A549 (cell line): ENCODE results near the gene NCOR2. TPM values are rescaled to one million over a fixed set of nuclear protein-coding genes. Genes with fewer than 3 reads are reported as not detected.
A peak's percentile ranks its signal among the peaks of the same experiment; 100 is the strongest.

Source experiments
- ATAC-seq, 2 experiments: fragments of 200-7000 bp in 1 of 2; fragments of >200 bp in 1 of 2; cut with Nextera tagmentation in 1 of 2; cut with Tn5 transposase in 1 of 2; 3 replicates each; pipeline versions ENCODE4 v1.8.0 to v1.9.1; 2018 to 2020; ENCODE audit warnings: mild to moderate bottlenecking in 1 of 2, moderate library complexity in 1 of 2
- CTCF ChIA-PET: fragments of 300-600 bp; sonication (Branson Sonifier 250); formaldehyde crosslinking; extraction: SDS; loops from one replicate; lab custom pipeline; 2021; ENCODE audit warnings: antibody characterized with exemption, inconsistent platforms; lab: Yijun Ruan, JAX
- POLR2A ChIA-PET: fragments of 350-600 bp; formaldehyde crosslinking; extraction: SDS; loops from one replicate; lab custom pipeline; 2021; ENCODE audit warnings: antibody characterized with exemption, inconsistent platforms; lab: Yijun Ruan, JAX
- DNase-seq, 2 experiments: peaks; one replicate each; pipeline versions ENCODE4 v3.0.0 to v3.0.0-alpha.2; 2011 to 2016; ENCODE audit warnings: low read depth in 1 of 2, low spot score in 1 of 2
- FAIRE-seq: peaks from 2 replicates; lab custom pipeline; 2011; peaks lifted over from hg19 to GRCh38; lab: Jason Lieb, UNC
- H3K27ac ChIP-seq, 2 experiments: fragments of >200 bp; sonication (Bioruptor Twin); formaldehyde crosslinking; 3 replicates each; pipeline ENCODE4 v1.5.1; 2016 to 2017
- H3K4me1 ChIP-seq: fragments of >200 bp; sonication (Bioruptor Twin); formaldehyde crosslinking; 3 replicates; pipeline ENCODE4 v1.6.1; 2016
- H3K4me2 ChIP-seq: fragments of >200 bp; sonication (Bioruptor Twin); formaldehyde crosslinking; 3 replicates; pipeline ENCODE4 v1.6.1; 2016
- H3K4me3 ChIP-seq: fragments of >200 bp; sonication (Bioruptor Twin); formaldehyde crosslinking; 3 replicates; pipeline ENCODE4 v1.5.1; 2016
- H3K9me3 ChIP-seq: fragments of >200 bp; sonication (Bioruptor Twin); formaldehyde crosslinking; 3 replicates; pipeline ENCODE4 v1.6.1; 2016
- ATOH8 ChIP-seq: fragments of 250-450 bp; sonication (Bioruptor Pico); IDR thresholded peaks from 2 replicates; pipeline ENCODE4 v1.5.0; 2020; ENCODE audit warnings: low read depth, mild to moderate bottlenecking, moderate library complexity
- BHLHE40 ChIP-seq: IDR thresholded peaks from 2 replicates; pipeline ENCODE4 v1.6.1; 2012; ENCODE audit warnings: low read depth, low read length, inconsistent platforms
- HES2 ChIP-seq: fragments of >200 bp; sonication (Bioruptor Twin); formaldehyde crosslinking; IDR thresholded peaks from 2 replicates; pipeline ENCODE4 v1.6.1; 2016
- JUN ChIP-seq, 2 experiments: fragments of >200 bp; sonication (Bioruptor Twin); formaldehyde crosslinking; IDR thresholded peaks; 2 replicates in 1 of 2; 3 replicates in 1 of 2; pipeline ENCODE4 v1.6.1; 2016 to 2017
- MAFK ChIP-seq: fragments of 450-650 bp; IDR thresholded peaks from 2 replicates; pipeline ENCODE4 v1.6.1; 2014; ENCODE audit not compliant: partially characterized antibody
- PHF8 ChIP-seq: fragments of 200-600 bp; sonication (generic); IDR thresholded peaks from 2 replicates; pipeline ENCODE4 v1.6.1; 2016; ENCODE audit warnings: low read depth, mild to moderate bottlenecking, antibody characterized with exemption, moderate library complexity, borderline replicate concordance
- RAD21 ChIP-seq, 2 experiments: fragments of >200 bp in 1 of 2; sonication (Bioruptor Twin) in 1 of 2; formaldehyde crosslinking in 1 of 2; IDR thresholded peaks in 1 of 2; conservative IDR thresholded peaks in 1 of 2; 2 replicates in 1 of 2; 3 replicates in 1 of 2; pipeline ENCODE4 v1.6.1; 2012 to 2018; ENCODE audit warnings: inconsistent platforms in 1 of 2
- RARB ChIP-seq: fragments of 250-450 bp; sonication (Bioruptor Pico); IDR thresholded peaks from 2 replicates; pipeline ENCODE4 v1.8.0; 2021; ENCODE audit warnings: mild to moderate bottlenecking, moderate library complexity
- RCOR1 ChIP-seq: fragments of 150-350 bp; IDR thresholded peaks from 2 replicates; pipeline ENCODE4 v1.6.1; 2014; ENCODE audit warnings: antibody characterized with exemption, low read length, low read depth
- REST ChIP-seq: fragments of 200-600 bp; sonication (generic); IDR thresholded peaks from 2 replicates; pipeline ENCODE4 v1.6.1; 2016; ENCODE audit warnings: antibody characterized with exemption, mild to moderate bottlenecking, moderate library complexity
- TP53 ChIP-seq: fragments of 250-450 bp; sonication (Bioruptor Pico); IDR thresholded peaks from 2 replicates; pipeline ENCODE4 v1.5.0; 2021; ENCODE audit warnings: mild to moderate bottlenecking, moderate library complexity
- USF2 ChIP-seq: fragments of 450-650 bp; IDR thresholded peaks from 2 replicates; pipeline ENCODE4 v1.6.1; 2014; ENCODE audit warnings: antibody characterized with exemption
- ZC3H11A ChIP-seq: fragments of 450-650 bp; IDR thresholded peaks from 2 replicates; pipeline ENCODE4 v1.6.1; 2014; ENCODE audit warnings: antibody characterized with exemption, mild to moderate bottlenecking
- ZFP36 ChIP-seq: fragments of 450-650 bp; IDR thresholded peaks from 2 replicates; pipeline ENCODE4 v1.6.1; 2014; ENCODE audit warnings: borderline replicate concordance; ENCODE audit not compliant: partially characterized antibody
- WGBS: methylation state at CpG from one replicate; pipeline ENCODE4 v1.1.6; 2017; ENCODE audit errors: missing lambda C conversion rate; 5-methylcytosine and 5-hydroxymethylcytosine counted together
- polyA plus RNA-seq, 4 experiments: library from polyadenylated mRNA; depleted of rRNA in 3 of 4; stranded (reverse); fragments of >200 nt; fragmentation: RNase III in 1 of 4; extraction: RNeasy Plus Mini Kit Qiagen cat#74134 plus additional on column Dnase treatment in 1 of 4; gene quantifications; 2 replicates in 3 of 4; 3 replicates in 1 of 4; pipeline ENCODE4 v1.2.3, GENCODE V29; 2011 to 2017

NCOR2 gene
- polyA plus RNA-seq, 2 of the 4 experiments (the other 2 are of a cell fraction): 14.1 to 151 TPM

GRCh38 chr12:124601706-124602105, 34.3 kb upstream of the NCOR2 start (continued):
- no peak for TF ChIP-seq BHLHE40
- no peak for TF ChIP-seq ZFP36
- TF ChIP-seq ATOH8 (CRISPR knock-in tag): no peak
- no peak for TF ChIP-seq JUN (IDR thresholded peaks at IDR 0.05)
- TF ChIP-seq HES2: no peak
- no peak for TF ChIP-seq RCOR1
- TF ChIP-seq MAFK: no peak

GRCh38 chr12:124599074-124599999, 31.9 kb upstream of the NCOR2 start:
- FAIRE-seq: no peak
- 49% methylated on average over 10 of the region's 10 CpGs for WGBS

GRCh38 chr12:124597041-124597440, 29.6 kb upstream of the NCOR2 start:
- FAIRE-seq: no peak
- 51% methylated on average over 2 of the region's 2 CpGs for WGBS
- no peak for ATAC-seq
- TF ChIP-seq TP53 (CRISPR knock-in tag): no peak
- Histone ChIP-seq H3K4me2 (no peak overlapping the region), H3K4me1 (no peaks in the 10 kb centered on the region; the same call in 2 of the 3 replicates), H3K4me3 (no peak overlapping the region), H3K9me3 (no peaks in the 10 kb centered on the region), H3K27ac (no peak overlapping the region)
- no peak for DNase-seq
- CTCF ChIA-PET: no interaction called here
- POLR2A ChIA-PET: no interaction called here

More at GRCh38 chr12:124599074-124599999, 31.9 kb upstream of the NCOR2 start:
- no peak for DNase-seq
- POLR2A ChIA-PET: no interaction called here
- peak in 1 of 2 experiments; percentile 43; a peak in 2 of 6 replicates for ATAC-seq
- no peak overlapping the region for H3K4me2 ChIP-seq
- no peak for TF ChIP-seq REST
- no peak for TF ChIP-seq USF2
- TF ChIP-seq, all 56 proteins: peak for 0
- CTCF ChIA-PET: interaction anchor here (0.7 to 1.4 kb wide), 5 partner anchors 51 to 167 kb away, joined by 3 to 4 read pairs (median 3); no protein-coding TSS in a partner anchor
- Histone ChIP-seq H3K9me3 (no peaks in the 10 kb centered on the region), H3K4me3 (no peak overlapping the region), H3K4me1 (peaks cover 19% of the 10 kb centered on the region), H3K27ac (no peak overlapping the region)

GRCh38 chr12:124595444-124595843, 28.0 kb upstream of the NCOR2 start:
- ChIA-PET POLR2A (no interaction called here), CTCF (interaction anchor here (1.8 kb wide), 1 partner anchor 57 kb away, joined by 4 read pairs; no protein-coding TSS in a partner anchor)
- H3K4me2 ChIP-seq: no peak overlapping the region
- H3K4me1 ChIP-seq: peaks cover 4% of the 10 kb centered on the region; the same call in 1 of the 3 replicates
- no peak for DNase-seq
- H3K27ac ChIP-seq: no peak overlapping the region
- FAIRE-seq: no peak
- 43% methylated on average over 4 of the region's 4 CpGs for WGBS
- no peak overlapping the region for H3K4me3 ChIP-seq
- ATAC-seq: peak in 1 of 2 experiments; percentile 42; a peak in 2 of 6 replicates
- H3K9me3 ChIP-seq: peaks cover 2% of the 10 kb centered on the region; the same call in 1 of the 3 replicates
- TF ChIP-seq RAD21 (conservative IDR thresholded peaks at IDR 0.05 in 1 of 2, IDR thresholded peaks at IDR 0.05 in 1 of 2) (peak in 1 of 2 experiments; percentile 29; a peak in 1 of 5 replicates), PHF8 (no peak), RARB (CRISPR knock-in tag) (no peak), ZC3H11A (no peak)
